Measurements from ENCODE around the gene ANKS1B. TPM values are rescaled to one million over a fixed set of nuclear protein-coding genes. Genes with fewer than 3 reads are reported as not detected.
A peak's percentile ranks its signal among the peaks of the same experiment; 100 is the strongest.

ANKS1B gene
- total RNA-seq, 4 donors from 2014 or later = 0.88 to 10.7 (median 4.4) TPM

- H3K36me3 ChIP-seq = no peaks in the 10 kb centered on the region
- no peak overlapping the region for H3K27ac ChIP-seq
- DNase-seq = no peak
- H3K4me1 ChIP-seq = peaks cover 0 to 5% (median 0%) of the 10 kb centered on the region in 4 donors
- H3K27me3 ChIP-seq = no peaks in the 10 kb centered on the region
- H3K4me3 ChIP-seq = no peak overlapping the region
- no peak for TF ChIP-seq POLR2A (IDR thresholded peaks at IDR 0.05)
- TF ChIP-seq, protein P1, sequence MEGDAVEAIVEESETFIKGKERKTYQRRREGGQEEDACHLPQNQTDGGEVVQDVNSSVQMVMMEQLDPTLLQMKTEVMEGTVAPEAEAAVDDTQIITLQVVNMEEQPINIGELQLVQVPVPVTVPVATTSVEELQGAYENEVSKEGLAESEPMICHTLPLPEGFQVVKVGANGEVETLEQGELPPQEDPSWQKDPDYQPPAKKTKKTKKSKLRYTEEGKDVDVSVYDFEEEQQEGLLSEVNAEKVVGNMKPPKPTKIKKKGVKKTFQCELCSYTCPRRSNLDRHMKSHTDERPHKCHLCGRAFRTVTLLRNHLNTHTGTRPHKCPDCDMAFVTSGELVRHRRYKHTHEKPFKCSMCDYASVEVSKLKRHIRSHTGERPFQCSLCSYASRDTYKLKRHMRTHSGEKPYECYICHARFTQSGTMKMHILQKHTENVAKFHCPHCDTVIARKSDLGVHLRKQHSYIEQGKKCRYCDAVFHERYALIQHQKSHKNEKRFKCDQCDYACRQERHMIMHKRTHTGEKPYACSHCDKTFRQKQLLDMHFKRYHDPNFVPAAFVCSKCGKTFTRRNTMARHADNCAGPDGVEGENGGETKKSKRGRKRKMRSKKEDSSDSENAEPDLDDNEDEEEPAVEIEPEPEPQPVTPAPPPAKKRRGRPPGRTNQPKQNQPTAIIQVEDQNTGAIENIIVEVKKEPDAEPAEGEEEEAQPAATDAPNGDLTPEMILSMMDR (IDR thresholded peaks at IDR 0.05) = no peak
- no peaks in the 10 kb centered on the region for H3K9me3 ChIP-seq
These were observed 1087.8 kb downstream of the ANKS1B start for GRCh38 chr12:98896938-98897337.

DNA sequence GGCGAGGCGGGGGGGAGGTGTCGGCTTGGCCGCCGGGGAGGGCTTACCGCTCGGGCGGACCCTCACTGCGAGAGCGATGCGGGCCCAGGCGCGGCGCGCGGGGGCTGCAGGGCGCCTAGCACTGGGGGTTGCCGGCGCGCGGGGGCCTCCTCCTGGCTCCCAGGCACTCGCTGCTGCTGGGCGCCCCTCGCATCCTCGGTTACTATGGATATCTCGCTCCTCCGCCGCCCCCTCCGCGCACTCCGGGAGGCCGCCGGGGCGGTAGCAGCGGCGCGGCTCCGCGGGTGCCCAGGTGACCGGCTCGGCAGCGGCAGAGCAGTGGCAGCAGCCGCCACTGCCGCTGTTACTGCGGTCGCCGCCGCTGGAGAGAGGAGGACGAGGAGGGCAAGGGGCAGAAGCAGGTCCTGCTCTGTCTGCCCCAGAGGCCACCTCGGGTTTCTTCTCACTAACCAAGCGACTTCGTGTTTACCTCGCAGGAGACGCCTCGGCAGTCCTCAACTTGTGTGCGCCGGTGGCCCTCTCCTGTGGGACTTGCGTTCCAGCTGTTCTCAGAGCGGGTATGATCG, 1089.6 kb downstream of the ANKS1B start:
- TF ChIP-seq, protein P1 (IDR thresholded peaks at IDR 0.05) = no peak
- TF ChIP-seq POLR2A (IDR thresholded peaks at IDR 0.05) = no peak
- no peaks in the 10 kb centered on the region for H3K36me3 ChIP-seq
- no peak overlapping the region for H3K27ac ChIP-seq
- no peaks in the 10 kb centered on the region for H3K27me3 ChIP-seq
- H3K4me3 ChIP-seq = peak overlapping the region in 1 of 4 donors; percentile 31
- no peaks in the 10 kb centered on the region for H3K9me3 ChIP-seq
- peaks cover 0 to 5% (median 0%) of the 10 kb centered on the region in 4 donors for H3K4me1 ChIP-seq
- DNase-seq = no peak

GRCh38 chr12:98894412-98895085, 1090.2 kb downstream of the ANKS1B start:
- no peak for DNase-seq
- H3K27me3 ChIP-seq = no peaks in the 10 kb centered on the region

GRCh38 chr12:98893675-98894411, 1090.9 kb downstream of the ANKS1B start:
- Histone ChIP-seq H3K9me3 (no peaks in the 10 kb centered on the region), H3K27ac (no peak overlapping the region), H3K27me3 (no peaks in the 10 kb centered on the region), H3K36me3 (no peaks in the 10 kb centered on the region), H3K4me1 (peaks cover 0 to 5% (median 0%) of the 10 kb centered on the region in 4 donors), H3K4me3 (peak overlapping the region in 1 of 4 donors; percentile 18)
- TF ChIP-seq, protein P1 (IDR thresholded peaks at IDR 0.05) = no peak
- TF ChIP-seq POLR2A (IDR thresholded peaks at IDR 0.05) = no peak
- DNase-seq = no peak

More at GRCh38 chr12:98894412-98895085, 1090.2 kb downstream of the ANKS1B start:
- Histone ChIP-seq H3K4me3 (peak overlapping the region in 1 of 4 donors; percentile 31), H3K9me3 (no peaks in the 10 kb centered on the region), H3K36me3 (no peaks in the 10 kb centered on the region), H3K4me1 (peaks cover 0 to 5% (median 0%) of the 10 kb centered on the region in 4 donors), H3K27ac (no peak overlapping the region)
- TF ChIP-seq, protein P1 (IDR thresholded peaks at IDR 0.05) = no peak
- TF ChIP-seq POLR2A (IDR thresholded peaks at IDR 0.05) = no peak

- no peaks in the 10 kb centered on the region for H3K9me3 ChIP-seq
- no peak overlapping the region for H3K4me3 ChIP-seq
- no peaks in the 10 kb centered on the region for H3K36me3 ChIP-seq
- no peak overlapping the region for H3K27ac ChIP-seq
- no peaks in the 10 kb centered on the region for H3K27me3 ChIP-seq
- no peak for DNase-seq
- H3K4me1 ChIP-seq = peaks cover 0 to 5% (median 0%) of the 10 kb centered on the region in 4 donors
- TF ChIP-seq POLR2A (IDR thresholded peaks at IDR 0.05) = no peak
- TF ChIP-seq, protein P1 (IDR thresholded peaks at IDR 0.05) = no peak
These were observed 1091.5 kb downstream of the ANKS1B start for GRCh38 chr12:98893126-98893674.

Measured in Peyer's patch (tissue), 4 donors.